ENCODE data around the gene IL3. TPM values are rescaled to one million over a fixed set of nuclear protein-coding genes. Genes with fewer than 3 reads are reported as not detected.

Gene IL3
- total RNA-seq, 1 experiment from 2014 or later: not detected

GRCh38 chr5:132067451-132067850, 7.0 kb downstream of the IL3 start:
- POLR2A ChIA-PET: no interaction called here

DNA sequence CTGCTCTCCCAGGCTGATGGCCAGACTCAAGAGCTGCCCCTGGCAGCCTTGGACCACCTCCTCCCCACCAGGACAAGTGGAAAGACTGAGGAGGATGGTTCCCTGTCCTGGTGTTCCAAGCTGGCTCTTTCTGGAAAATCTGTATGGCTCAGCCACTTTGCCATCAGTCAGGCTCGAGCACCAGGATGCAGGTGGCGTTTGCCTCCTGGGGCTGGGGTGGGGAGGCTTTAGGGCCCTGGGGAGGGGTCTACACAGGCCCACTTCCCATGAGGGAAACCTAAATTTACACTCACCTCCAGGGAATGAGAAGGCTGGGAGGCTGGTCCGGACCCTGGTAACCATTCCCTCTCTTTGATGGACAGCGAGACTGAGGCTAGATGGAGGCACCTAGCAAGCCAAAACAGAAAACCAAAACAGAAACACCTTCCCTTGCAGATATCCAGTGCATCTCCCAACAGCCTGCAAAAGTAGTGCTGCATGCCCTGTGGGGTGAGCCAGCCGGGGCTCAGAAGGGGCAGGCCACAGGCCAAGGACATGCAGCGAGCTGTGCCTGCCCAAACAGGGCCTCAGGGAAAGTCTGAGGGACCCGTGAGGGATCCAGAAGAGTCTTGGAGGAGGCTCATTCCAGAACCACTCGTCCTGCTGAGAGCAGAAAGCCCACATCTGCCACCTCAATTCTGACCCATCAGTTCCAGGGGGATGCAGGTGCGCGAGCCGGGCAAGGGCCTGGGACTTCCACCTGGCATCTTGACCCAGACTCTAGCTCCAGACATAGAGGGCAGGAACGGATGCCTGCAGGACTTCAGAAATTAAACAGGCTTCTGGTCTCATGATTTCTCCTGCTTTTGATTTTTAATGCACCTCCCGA, 7.7 kb downstream of the IL3 start:
- H3K4me1 ChIP-seq (ENCODE audit: control insufficient read depth, insufficient read depth, low read length): no peaks in the 10 kb centered on the region
- no peaks in the 10 kb centered on the region for H3K9me3 ChIP-seq (ENCODE audit: control insufficient read depth, insufficient read depth, low read depth, low read length)
- BruUV-seq (replicated peaks): no TSS peak
- H3K27ac ChIP-seq (ENCODE audit: low read length): no peak overlapping the region
- DNase-seq (ENCODE audit: low read depth, low spot score): no peak
- ChIA-PET POLR2A (no interaction called here), CTCF (interaction anchor here (0.5 kb wide), 1 partner anchor 337 kb away, joined by 3 read pairs; no protein-coding TSS in a partner anchor)
- no peak for ATAC-seq
- in situ Hi-C loops (cut with HindIII; ENCODE audit: low pct_unique_long_range_greater_than_20kb, low sequenced_read_pairs) (no loop called here), intact Hi-C loops (cut with micrococcal nuclease; ENCODE audit: unreplicated experiment) (loop anchor here (10.0 kb wide), 2 partner anchors 307 to 427 kb away; partner anchors contain the start of gene IRF1)
- TF ChIP-seq POLR2AphosphoS5 (IDR thresholded peaks at IDR 0.05; ENCODE audit: low read depth, low read length) (no peak), SIN3A (IDR thresholded peaks at IDR 0.05; ENCODE audit: borderline replicate concordance, insufficient read depth, low read depth, low read length) (no peak), CTCF (IDR thresholded peaks at IDR 0.05) (no peak), TCF7L2 (IDR thresholded peaks at IDR 0.05; ENCODE audit: low read depth, low read length) (no peak)
- TF ChIP-seq, protein P1, sequence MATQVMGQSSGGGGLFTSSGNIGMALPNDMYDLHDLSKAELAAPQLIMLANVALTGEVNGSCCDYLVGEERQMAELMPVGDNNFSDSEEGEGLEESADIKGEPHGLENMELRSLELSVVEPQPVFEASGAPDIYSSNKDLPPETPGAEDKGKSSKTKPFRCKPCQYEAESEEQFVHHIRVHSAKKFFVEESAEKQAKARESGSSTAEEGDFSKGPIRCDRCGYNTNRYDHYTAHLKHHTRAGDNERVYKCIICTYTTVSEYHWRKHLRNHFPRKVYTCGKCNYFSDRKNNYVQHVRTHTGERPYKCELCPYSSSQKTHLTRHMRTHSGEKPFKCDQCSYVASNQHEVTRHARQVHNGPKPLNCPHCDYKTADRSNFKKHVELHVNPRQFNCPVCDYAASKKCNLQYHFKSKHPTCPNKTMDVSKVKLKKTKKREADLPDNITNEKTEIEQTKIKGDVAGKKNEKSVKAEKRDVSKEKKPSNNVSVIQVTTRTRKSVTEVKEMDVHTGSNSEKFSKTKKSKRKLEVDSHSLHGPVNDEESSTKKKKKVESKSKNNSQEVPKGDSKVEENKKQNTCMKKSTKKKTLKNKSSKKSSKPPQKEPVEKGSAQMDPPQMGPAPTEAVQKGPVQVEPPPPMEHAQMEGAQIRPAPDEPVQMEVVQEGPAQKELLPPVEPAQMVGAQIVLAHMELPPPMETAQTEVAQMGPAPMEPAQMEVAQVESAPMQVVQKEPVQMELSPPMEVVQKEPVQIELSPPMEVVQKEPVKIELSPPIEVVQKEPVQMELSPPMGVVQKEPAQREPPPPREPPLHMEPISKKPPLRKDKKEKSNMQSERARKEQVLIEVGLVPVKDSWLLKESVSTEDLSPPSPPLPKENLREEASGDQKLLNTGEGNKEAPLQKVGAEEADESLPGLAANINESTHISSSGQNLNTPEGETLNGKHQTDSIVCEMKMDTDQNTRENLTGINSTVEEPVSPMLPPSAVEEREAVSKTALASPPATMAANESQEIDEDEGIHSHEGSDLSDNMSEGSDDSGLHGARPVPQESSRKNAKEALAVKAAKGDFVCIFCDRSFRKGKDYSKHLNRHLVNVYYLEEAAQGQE (IDR thresholded peaks at IDR 0.05; ENCODE audit: insufficient read depth in 1 of 2, low read depth in 2 of 2, low read length in 1 of 2): no peak
- H3K27me3 ChIP-seq (ENCODE audit: control insufficient read depth, insufficient read depth, low read length): no peaks in the 10 kb centered on the region
- H3K4me3 ChIP-seq (ENCODE audit: low read depth in 2 of 2, low read length in 2 of 2): no peak overlapping the region
- H3K36me3 ChIP-seq (ENCODE audit: control insufficient read depth, insufficient read depth, low read length): no peaks in the 10 kb centered on the region

More at GRCh38 chr5:132067451-132067850, 7.0 kb downstream of the IL3 start:
- no peaks in the 10 kb centered on the region for H3K4me1 ChIP-seq (ENCODE audit: control insufficient read depth, insufficient read depth, low read length)
- H3K36me3 ChIP-seq (ENCODE audit: control insufficient read depth, insufficient read depth, low read length): no peaks in the 10 kb centered on the region
- CTCF ChIA-PET: no interaction called here
- H3K9me3 ChIP-seq (ENCODE audit: control insufficient read depth, insufficient read depth, low read depth, low read length): no peaks in the 10 kb centered on the region
- no peak for DNase-seq (ENCODE audit: low read depth, low spot score)
- no peak for ATAC-seq
- no peak overlapping the region for H3K27ac ChIP-seq (ENCODE audit: low read length)
- in situ Hi-C loops (cut with HindIII; ENCODE audit: low pct_unique_long_range_greater_than_20kb, low sequenced_read_pairs) (no loop called here), intact Hi-C loops (cut with micrococcal nuclease; ENCODE audit: unreplicated experiment) (loop anchor here (10.0 kb wide), 2 partner anchors 307 to 427 kb away; partner anchors contain the start of gene IRF1)
- no peaks in the 10 kb centered on the region for H3K27me3 ChIP-seq (ENCODE audit: control insufficient read depth, insufficient read depth, low read length)
- TF ChIP-seq SIN3A (IDR thresholded peaks at IDR 0.05; ENCODE audit: borderline replicate concordance, insufficient read depth, low read depth, low read length) (no peak), TCF7L2 (IDR thresholded peaks at IDR 0.05; ENCODE audit: low read depth, low read length) (no peak), POLR2AphosphoS5 (IDR thresholded peaks at IDR 0.05; ENCODE audit: low read depth, low read length) (no peak), CTCF (IDR thresholded peaks at IDR 0.05) (no peak)
- TF ChIP-seq, protein P1 (IDR thresholded peaks at IDR 0.05; ENCODE audit: insufficient read depth in 1 of 2, low read depth in 2 of 2, low read length in 1 of 2): no peak
- BruUV-seq (replicated peaks): no TSS peak
- H3K4me3 ChIP-seq (ENCODE audit: low read depth in 2 of 2, low read length in 2 of 2): no peak overlapping the region

All from Panc1 (cell line).